Activated naive CD8-positive, alpha-beta T cell treated with anti-CD3 and anti-CD28 coated beads, Interleukin-2, amount 50 U/mL, for 24 hours (primary cell): ENCODE measurements around the gene HOXD12.

ENCODE experiments used
- ATAC-seq: fragments of 150-1000 bp; cut with Tn5 transposase; one replicate; pipeline ENCODE4 v1.10.0; 2021
- DNase-seq: peaks from one replicate; pipeline ENCODE4 v3.0.0; 2021
- H3K27ac Mint-ChIP-seq: one replicate; pipeline ENCODE4 v1.8.0; 2021; ENCODE audit warnings: mild to moderate bottlenecking, mixed read lengths
- H3K27me3 Mint-ChIP-seq: one replicate; pipeline ENCODE4 v1.8.0; 2021; ENCODE audit warnings: mixed read lengths
- H3K36me3 Mint-ChIP-seq: one replicate; pipeline ENCODE4 v1.8.0; 2021; ENCODE audit warnings: low read depth, mixed read lengths
- H3K4me1 Mint-ChIP-seq: one replicate; pipeline ENCODE4 v1.8.0; 2021; ENCODE audit warnings: mixed read lengths
- H3K4me3 Mint-ChIP-seq: one replicate; pipeline ENCODE4 v1.8.0; 2021; ENCODE audit warnings: mild to moderate bottlenecking, moderate library complexity, mixed read lengths
- H3K9me3 Mint-ChIP-seq: one replicate; pipeline ENCODE4 v1.8.0; 2021; ENCODE audit warnings: mixed read lengths

Gene HOXD12

DNA sequence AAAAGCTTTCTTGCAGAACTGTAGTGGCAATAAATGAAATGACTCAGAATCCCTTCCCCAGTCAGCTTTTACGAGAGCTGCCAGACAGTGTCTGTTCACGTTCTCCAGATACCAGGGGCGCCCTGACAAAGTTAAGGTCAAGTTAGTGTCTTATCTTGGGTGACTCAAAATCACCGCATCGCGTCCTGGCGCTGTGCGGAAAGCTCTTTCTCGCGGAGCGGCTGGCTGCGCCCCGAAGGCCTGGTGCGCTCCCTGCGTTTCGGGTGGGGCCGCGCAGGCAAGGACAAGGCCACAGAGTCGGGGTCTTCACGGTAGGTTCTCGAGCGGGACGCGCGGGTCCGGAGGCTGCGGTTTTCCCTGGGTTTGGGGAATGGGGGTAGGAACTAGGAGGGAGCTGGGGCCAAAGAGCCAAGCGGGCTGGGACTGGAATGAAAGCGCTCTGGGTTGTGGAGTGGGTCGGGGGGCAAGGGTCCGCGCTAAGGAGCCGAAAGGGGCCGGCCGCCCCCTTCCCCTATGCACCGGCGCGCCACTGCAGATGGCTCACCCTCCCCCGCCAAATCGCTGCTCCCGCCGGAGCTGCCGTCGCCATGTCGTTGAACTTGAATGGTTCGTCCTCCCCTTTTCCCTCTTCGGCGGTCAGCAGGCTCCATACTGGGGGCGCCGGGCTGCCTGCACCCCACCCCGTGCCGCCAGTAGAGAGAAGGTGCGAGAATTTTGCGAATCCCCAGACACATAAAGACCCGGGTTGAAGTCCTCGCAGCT is 4.9 kb downstream of the HOXD12 start:
- peaks cover 4% of the 10 kb centered on the region for H3K36me3 Mint-ChIP-seq
- ATAC-seq (peak; percentile 60), DNase-seq (no peak)
- H3K27me3 Mint-ChIP-seq: peaks cover 84% of the 10 kb centered on the region
- peaks cover 3% of the 10 kb centered on the region for H3K9me3 Mint-ChIP-seq
- H3K4me1 Mint-ChIP-seq: peaks cover 20% of the 10 kb centered on the region
- H3K4me3 Mint-ChIP-seq: no peak overlapping the region
- no peak overlapping the region for H3K27ac Mint-ChIP-seq

DNA sequence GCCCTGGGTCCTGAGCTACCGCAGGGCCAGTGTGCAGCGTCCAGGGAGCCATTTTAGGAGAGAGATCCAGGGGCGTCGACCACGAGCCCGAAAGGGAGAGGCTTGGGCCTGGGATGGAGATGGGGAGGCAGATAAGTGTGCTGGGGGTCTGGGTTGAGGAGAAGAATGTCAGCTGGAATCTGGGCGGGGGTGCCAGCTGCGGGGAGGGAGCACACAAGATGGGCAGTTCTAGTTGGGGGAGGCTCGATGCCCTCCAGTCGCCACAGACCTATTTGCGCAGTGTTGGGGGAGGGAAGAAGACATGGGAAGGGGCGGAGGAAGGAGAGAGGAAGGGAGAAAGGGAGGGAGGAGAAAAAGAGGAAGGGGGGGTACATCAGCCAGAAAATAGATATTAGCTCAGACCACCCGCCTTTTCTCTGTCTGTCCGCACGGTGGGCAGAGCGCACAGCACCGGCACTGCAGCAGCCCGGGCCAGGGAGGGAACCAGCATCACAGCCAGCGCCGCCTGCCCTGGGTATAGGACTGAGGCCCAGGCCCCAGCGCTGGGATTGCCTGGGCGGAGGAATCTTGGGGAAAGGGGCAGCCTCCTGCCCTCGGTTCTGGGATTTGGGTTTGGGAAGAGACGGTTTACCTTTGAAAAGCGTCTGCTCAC is 5.6 kb downstream of the HOXD12 start:
- H3K4me3 Mint-ChIP-seq: no peak overlapping the region
- no peak overlapping the region for H3K27ac Mint-ChIP-seq
- H3K36me3 Mint-ChIP-seq: peaks cover 5% of the 10 kb centered on the region
- H3K4me1 Mint-ChIP-seq: peaks cover 21% of the 10 kb centered on the region
- no peak for ATAC-seq
- peaks cover 86% of the 10 kb centered on the region for H3K27me3 Mint-ChIP-seq
- H3K9me3 Mint-ChIP-seq: peaks cover 4% of the 10 kb centered on the region
- DNase-seq: no peak

DNA sequence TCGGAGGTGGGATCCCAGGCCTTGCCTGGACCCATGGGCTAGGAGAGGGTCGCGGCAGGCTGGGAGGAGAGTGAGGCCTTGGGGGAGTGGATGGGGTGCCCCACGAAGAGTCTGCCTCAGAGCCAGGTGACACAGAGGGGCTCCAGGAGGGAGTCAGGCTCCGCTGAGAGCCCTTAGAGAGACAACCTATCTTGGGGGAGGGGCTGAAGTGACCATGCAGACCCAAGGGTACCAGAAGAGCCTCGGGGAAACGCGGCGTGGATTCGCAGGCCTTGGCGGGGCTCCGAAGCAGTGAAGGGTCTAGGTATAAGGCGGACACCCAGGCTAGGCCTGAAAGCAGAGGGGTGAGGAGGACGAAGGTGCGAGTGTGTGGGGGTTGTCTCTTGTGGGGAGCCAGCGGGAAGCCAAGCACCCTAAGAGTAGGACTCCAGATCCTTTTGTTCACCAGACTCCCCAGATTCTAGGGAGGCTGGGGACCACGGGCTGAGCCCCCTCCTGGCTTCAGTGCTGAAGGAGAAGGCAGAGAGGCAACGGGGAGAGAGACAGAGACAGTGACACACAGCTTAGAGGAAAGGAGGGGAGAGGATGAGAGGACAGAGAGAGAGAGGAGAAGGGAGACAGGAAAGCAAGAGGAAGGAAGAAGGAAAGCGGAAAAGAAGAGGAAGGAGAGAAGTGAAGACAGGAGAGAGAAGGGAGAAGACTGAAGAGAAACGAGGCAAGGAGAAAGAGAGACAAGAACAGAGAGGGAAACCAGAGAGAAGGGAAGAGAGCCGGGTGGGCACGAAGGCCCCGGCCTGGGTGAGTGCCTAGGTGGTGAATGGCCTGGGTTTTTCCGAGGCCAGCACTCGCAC is 6.4 kb downstream of the HOXD12 start:
- Mint-ChIP-seq H3K27me3 (peaks cover 86% of the 10 kb centered on the region), H3K27ac (peak overlapping the region; percentile 8), H3K4me3 (peak overlapping the region; percentile 61), H3K36me3 (peaks cover 5% of the 10 kb centered on the region), H3K4me1 (peaks cover 21% of the 10 kb centered on the region), H3K9me3 (peaks cover 4% of the 10 kb centered on the region)
- ATAC-seq (no peak), DNase-seq (no peak)

DNA sequence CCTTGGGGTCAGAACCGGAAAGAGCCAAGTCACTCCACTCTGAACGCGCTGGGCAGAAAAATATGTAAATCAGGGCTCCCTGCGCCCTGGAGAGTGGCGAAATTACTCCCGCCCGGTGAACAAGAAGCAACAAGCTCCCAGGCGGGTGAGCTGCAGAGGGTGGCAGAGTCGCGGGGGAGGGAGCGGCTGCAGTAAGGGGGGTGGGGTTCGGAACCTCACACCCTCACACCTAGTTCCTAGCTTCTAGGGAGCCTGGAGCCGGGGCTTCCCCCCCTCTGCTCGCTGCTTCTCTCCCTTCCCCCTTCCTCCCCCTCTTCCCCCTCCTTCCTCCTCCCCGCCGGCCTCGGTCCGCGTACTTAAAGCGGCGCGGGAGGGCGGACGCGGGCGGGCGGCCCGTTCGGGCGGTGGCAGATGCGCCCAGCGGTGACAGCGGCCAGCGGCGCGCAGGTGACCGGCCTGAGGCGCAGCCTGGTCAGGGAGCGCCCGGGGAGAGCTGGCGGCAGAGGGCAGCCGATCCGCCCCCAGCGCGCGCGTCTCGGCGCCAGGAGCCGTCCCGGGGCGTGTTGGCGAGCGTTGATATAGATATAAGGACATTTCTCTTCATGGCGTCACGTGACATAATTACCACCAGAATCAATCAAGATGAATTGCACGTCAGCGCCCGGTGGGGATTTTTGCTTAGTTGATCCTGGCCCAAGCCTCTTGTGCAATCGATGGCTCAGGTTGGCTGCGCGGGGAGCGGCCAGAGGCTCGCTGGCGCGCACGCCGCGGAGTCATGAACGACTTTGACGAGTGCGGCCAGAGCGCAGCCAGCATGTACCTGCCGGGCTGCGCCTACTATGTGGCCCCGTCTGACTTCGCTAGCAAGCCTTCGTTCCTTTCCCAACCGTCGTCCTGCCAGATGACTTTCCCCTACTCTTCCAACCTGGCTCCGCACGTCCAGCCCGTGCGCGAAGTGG is 7.3 kb downstream of the HOXD12 start, which contains the start of gene HOXD11:
TSS of gene HOXD11 (plus strand) at position 700 of the 959 bp plus-strand sequence. CDS start at position 776, 76 bp downstream.
- Mint-ChIP-seq H3K27me3 (peaks cover 86% of the 10 kb centered on the region), H3K4me3 (peak within 1 kb of the TSS; percentile 61), H3K9me3 (peaks cover 4% of the 10 kb centered on the region), H3K36me3 (peaks cover 7% of the 10 kb centered on the region), H3K4me1 (peaks cover 21% of the 10 kb centered on the region), H3K27ac (peak within 1 kb of the TSS; percentile 8)
- ATAC-seq: no peak
- no peak for DNase-seq

DNA sequence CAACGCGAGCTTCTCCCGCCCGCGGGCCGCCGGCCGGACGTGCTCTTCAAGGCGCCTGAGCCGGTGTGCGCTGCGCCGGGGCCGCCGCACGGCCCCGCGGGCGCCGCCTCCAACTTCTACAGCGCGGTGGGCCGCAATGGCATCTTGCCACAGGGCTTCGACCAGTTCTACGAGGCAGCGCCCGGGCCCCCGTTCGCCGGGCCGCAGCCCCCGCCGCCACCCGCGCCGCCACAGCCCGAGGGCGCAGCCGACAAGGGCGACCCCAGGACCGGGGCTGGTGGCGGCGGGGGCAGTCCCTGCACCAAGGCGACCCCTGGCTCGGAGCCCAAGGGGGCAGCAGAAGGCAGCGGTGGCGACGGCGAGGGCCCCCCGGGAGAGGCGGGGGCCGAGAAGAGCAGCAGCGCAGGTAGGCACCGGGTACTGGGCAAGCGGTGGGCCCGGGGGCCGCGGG is 8.2 kb downstream of the HOXD12 start:
- Mint-ChIP-seq H3K27ac (no peak overlapping the region), H3K27me3 (peaks cover 86% of the 10 kb centered on the region), H3K4me3 (no peak overlapping the region), H3K9me3 (peaks cover 4% of the 10 kb centered on the region), H3K4me1 (peaks cover 21% of the 10 kb centered on the region), H3K36me3 (peaks cover 7% of the 10 kb centered on the region)
- ATAC-seq (no peak), DNase-seq (no peak)

DNA sequence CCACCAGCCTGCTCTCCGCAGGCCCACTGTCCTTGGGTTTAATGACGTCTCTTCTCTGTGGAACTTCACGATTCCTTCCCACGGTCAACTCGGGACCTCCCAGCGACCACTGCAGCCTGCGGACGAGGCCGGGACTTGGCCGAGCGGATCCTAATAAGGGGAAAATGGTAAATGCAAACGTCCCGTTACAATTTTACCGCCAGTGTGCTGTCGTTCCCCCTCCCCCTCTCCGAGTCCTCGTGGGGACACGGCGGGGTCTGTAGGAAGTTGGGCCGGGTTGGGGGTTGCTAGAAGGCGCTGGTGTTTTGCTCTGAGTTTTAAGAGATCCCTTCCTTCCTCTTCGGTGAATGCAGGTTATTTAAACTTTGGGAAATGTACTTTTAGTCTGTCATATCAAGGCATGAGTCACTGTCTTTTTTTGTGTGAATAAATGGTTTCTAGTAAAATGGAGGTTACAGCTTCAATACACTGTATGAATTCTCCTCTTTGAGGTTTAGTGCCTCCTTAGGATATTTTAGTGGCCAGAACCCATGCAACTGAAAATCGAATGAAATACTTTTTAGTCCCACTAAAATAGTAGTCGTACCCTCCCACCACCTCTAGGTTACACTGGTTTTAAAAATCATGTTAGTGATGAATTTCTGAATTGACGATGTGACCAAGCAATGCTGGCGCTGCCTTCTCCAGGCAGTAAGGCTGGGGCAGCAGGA is 9.8 kb downstream of the HOXD12 start:
- Mint-ChIP-seq H3K27me3 (peaks cover 87% of the 10 kb centered on the region), H3K4me1 (peaks cover 19% of the 10 kb centered on the region), H3K36me3 (peaks cover 7% of the 10 kb centered on the region), H3K9me3 (peaks cover 11% of the 10 kb centered on the region), H3K4me3 (no peak overlapping the region), H3K27ac (no peak overlapping the region)
- DNase-seq (no peak), ATAC-seq (no peak)

DNA sequence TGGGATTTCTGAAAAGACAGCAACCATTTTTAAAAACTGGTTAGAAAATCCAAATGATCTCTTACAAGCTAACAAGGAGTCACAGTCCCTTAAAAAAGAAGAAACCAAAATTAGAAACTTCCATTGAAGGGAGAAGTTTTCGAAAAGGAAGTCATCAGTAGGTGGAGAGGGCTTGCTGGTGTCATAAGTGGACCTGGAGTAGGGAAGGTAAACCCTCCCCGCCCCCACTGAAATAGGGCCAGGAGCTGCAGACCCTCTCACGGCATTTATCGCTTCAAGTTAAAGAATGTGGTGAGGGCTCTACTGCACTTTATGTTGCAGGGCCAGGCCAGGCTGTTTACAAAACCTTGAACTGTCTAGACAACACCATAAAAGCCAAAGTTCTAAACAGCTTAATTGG is 10.4 kb downstream of the HOXD12 start:
- Mint-ChIP-seq H3K27ac (no peak overlapping the region), H3K4me3 (no peak overlapping the region), H3K9me3 (peaks cover 11% of the 10 kb centered on the region), H3K27me3 (peaks cover 87% of the 10 kb centered on the region), H3K36me3 (peaks cover 7% of the 10 kb centered on the region), H3K4me1 (peaks cover 16% of the 10 kb centered on the region)
- no peak for ATAC-seq
- no peak for DNase-seq

DNA sequence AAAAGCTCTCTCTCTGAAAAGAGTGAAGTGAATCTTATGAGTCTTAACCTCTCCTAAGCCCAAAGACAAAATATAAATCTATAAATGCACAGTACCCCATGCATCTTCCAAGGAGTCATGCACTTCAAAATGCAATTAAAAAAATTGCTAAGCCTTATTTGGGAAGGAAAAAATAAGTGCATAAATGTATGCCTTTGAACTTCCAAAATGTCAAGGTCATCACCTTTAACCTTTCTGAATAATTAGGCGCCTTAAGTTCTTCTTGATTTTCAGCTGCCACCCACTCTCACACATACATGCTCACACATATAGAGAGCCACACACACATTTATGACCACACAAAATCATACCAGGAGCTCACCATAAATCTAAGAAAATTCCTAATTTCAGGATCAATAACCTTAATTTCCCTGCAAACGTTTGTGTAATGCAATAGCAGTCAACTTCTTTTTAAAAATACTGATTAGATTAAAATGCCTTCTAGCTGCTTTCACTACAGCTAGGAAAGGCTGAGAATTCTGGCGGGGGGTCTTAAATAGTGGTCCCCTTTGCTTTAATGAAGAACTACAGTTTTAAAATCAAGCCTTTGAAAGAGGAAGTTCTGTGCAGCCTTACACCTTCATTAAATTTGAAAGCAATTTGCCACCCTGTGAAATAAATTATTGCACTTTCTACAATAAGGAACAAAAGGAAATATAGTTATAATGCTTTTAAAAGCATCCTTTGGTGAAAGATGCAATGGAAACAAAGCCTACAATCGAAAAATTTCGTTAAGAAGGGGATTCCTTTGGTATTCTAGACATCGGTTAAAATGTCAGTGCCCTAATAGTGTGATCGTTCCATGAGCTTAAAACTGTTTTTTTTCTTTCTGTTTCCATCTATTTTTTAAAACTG is 11.1 kb downstream of the HOXD12 start:
- peaks cover 7% of the 10 kb centered on the region for H3K36me3 Mint-ChIP-seq
- no peak overlapping the region for H3K4me3 Mint-ChIP-seq
- no peak for ATAC-seq
- peaks cover 13% of the 10 kb centered on the region for H3K9me3 Mint-ChIP-seq
- no peak for DNase-seq
- H3K27ac Mint-ChIP-seq: no peak overlapping the region
- peaks cover 15% of the 10 kb centered on the region for H3K4me1 Mint-ChIP-seq
- H3K27me3 Mint-ChIP-seq: peaks cover 83% of the 10 kb centered on the region

DNA sequence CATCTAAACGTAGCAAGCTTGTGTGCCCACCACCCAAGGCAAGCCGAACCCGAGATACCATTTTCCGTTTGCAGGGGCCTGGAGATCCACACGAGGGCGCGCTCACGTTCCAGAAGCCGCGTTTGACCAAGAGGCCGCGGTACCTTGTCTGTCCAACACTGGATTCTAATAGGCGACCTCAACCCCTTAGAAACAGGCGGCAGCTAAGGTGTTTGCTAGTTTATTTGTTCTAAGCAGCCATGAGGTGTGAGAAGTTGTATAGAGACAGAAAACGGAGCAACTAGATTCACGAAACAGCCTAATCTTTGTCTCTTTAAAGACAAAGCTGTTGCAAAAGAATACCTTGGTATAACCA is 11.7 kb downstream of the HOXD12 start:
- Mint-ChIP-seq H3K4me1 (peaks cover 11% of the 10 kb centered on the region), H3K27me3 (peaks cover 83% of the 10 kb centered on the region), H3K27ac (peak overlapping the region; percentile 35), H3K9me3 (peaks cover 15% of the 10 kb centered on the region), H3K36me3 (peaks cover 9% of the 10 kb centered on the region), H3K4me3 (no peak overlapping the region)
- no peak for DNase-seq
- ATAC-seq: no peak

DNA sequence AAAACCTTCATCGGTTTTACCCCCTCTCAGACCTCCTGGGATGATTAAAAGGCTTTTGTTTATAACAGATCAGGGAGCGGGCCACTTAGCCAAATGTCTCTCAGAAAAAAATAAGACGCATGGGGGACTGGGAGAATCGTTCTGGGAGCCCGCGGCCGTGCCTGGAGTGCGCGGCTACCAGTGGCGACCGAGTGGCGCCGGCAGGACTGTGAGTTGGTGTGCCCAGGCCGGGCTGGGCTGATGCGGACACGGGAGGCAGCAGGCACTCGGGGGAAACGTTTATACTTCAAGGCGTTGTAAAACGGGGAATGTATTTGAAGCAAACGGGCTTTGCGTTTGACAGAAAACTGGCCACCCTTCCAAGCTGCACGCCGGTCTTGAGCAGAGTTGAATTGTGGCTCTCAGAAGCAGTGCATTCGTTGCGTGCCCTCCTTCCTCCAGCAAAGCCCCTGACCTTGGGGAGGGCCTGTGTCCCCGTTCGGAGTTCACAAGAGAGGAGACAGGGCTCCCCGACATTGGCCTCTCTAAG is 12.3 kb downstream of the HOXD12 start:
- peaks cover 9% of the 10 kb centered on the region for H3K4me1 Mint-ChIP-seq
- peaks cover 9% of the 10 kb centered on the region for H3K36me3 Mint-ChIP-seq
- DNase-seq (no peak), ATAC-seq (no peak)
- H3K9me3 Mint-ChIP-seq: peaks cover 15% of the 10 kb centered on the region
- no peak overlapping the region for H3K4me3 Mint-ChIP-seq
- peaks cover 86% of the 10 kb centered on the region for H3K27me3 Mint-ChIP-seq
- no peak overlapping the region for H3K27ac Mint-ChIP-seq

DNA sequence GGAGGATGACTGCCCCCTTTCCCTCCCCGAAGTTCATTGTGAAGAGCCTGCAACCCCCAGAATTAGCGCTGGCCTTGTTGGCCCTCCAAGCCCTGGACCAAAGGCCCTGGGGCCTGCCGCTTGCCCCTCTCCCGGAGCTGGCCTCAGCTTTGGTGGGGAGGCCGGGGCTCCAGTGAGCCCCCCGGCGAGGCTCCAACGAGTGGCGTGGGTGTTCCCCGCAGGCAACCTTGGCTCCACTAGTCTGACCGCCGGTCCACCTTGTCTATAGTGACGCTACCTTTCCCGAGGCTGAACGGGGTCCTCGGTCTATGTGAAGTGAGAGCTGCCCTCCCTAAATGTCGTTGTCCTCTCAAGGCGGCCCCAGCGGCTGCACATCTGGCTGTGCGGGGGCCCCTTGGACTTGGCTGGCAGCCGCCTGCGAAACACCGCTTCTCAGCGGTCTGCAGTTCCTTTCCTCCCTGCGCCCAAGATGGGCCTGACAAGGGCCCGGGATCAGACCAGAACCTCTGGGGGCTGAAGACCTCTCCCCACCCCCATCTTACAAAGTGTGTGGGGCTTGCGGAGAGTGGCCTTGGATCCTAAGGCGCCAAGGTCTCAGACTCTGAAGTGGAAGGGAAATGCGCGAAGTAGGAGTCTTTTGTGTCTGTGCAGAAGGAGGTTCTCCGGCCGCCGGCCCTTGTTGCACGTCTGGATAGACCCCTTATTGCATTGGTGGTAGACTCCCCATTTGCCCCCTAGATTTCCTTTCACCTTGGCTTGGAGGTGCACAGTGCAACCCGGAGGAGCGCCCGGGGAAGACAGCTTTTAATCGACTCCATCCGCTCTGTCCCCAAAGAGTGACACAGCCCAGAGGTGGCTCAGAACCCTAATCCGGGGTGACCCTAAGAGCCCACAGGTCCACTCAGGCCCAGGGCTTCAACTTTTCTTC is 13.0 kb downstream of the HOXD12 start:
- Mint-ChIP-seq H3K4me1 (peaks cover 7% of the 10 kb centered on the region), H3K27ac (no peak overlapping the region)

More for the DNA sequence above, 13.0 kb downstream of the HOXD12 start:
- ATAC-seq (no peak), DNase-seq (no peak)
- Mint-ChIP-seq H3K9me3 (peaks cover 15% of the 10 kb centered on the region), H3K36me3 (peaks cover 9% of the 10 kb centered on the region), H3K27me3 (peaks cover 87% of the 10 kb centered on the region), H3K4me3 (no peak overlapping the region)
